ENCODE results near the gene COX17. TPM values are rescaled to one million over a fixed set of nuclear protein-coding genes. Genes with fewer than 3 reads are reported as not detected.

COX17 gene
- total and polyA plus RNA-seq, 2 donors (not counting 3 experiments of a cell fraction or from before 2014, with no cell fraction given) = 19.8 to 37.6 TPM

- intact Hi-C loops (cut with micrococcal nuclease) = no loop called here
- ChIA-PET CTCF (interaction anchor here (1.1 to 1.7 kb wide), 2 partner anchors 20 to 30 kb away, joined by 4 read pairs; no protein-coding TSS in a partner anchor), POLR2A (no interaction called here)
- FAIRE-seq (no peak), DNase-seq (ENCODE audit: low read depth, low spot score) (no peak)
- no peaks in the 10 kb centered on the region for H3K9me3 ChIP-seq (replicated peaks; ENCODE audit: control insufficient read depth, insufficient read depth, low read length)
- no peaks in the 10 kb centered on the region for H3K9me1 ChIP-seq (replicated peaks; ENCODE audit: control insufficient read depth, extremely low read depth, insufficient read depth, low read length)
- TF ChIP-seq, protein P1, sequence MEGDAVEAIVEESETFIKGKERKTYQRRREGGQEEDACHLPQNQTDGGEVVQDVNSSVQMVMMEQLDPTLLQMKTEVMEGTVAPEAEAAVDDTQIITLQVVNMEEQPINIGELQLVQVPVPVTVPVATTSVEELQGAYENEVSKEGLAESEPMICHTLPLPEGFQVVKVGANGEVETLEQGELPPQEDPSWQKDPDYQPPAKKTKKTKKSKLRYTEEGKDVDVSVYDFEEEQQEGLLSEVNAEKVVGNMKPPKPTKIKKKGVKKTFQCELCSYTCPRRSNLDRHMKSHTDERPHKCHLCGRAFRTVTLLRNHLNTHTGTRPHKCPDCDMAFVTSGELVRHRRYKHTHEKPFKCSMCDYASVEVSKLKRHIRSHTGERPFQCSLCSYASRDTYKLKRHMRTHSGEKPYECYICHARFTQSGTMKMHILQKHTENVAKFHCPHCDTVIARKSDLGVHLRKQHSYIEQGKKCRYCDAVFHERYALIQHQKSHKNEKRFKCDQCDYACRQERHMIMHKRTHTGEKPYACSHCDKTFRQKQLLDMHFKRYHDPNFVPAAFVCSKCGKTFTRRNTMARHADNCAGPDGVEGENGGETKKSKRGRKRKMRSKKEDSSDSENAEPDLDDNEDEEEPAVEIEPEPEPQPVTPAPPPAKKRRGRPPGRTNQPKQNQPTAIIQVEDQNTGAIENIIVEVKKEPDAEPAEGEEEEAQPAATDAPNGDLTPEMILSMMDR (IDR thresholded peaks at IDR 0.05; ENCODE audit: extremely low read depth in 1 of 2, insufficient read depth in 1 of 2, low read depth in 1 of 2, low read length in 2 of 2) = no peak
- TF ChIP-seq, protein P2, sequence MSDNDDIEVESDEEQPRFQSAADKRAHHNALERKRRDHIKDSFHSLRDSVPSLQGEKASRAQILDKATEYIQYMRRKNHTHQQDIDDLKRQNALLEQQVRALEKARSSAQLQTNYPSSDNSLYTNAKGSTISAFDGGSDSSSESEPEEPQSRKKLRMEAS (IDR thresholded peaks at IDR 0.05; ENCODE audit: insufficient read depth, insufficient read length) = no peak
- TF ChIP-seq FOS (IDR thresholded peaks at IDR 0.05; ENCODE audit: borderline replicate concordance, insufficient read depth, low read length) = no peak
- TF ChIP-seq EZH2 (IDR thresholded peaks at IDR 0.05; ENCODE audit: borderline replicate concordance, low read depth, low read length, severe bottlenecking) = no peak
- TF ChIP-seq MYC (IDR thresholded peaks at IDR 0.05; ENCODE audit: low read depth, low read length) = no peak
- no peak for TF ChIP-seq GATA2 (IDR thresholded peaks at IDR 0.05; ENCODE audit: insufficient read depth, insufficient read length, low read depth, low read length)
- no peak for TF ChIP-seq POLR2AphosphoS5 (IDR thresholded peaks at IDR 0.05; ENCODE audit: insufficient read depth, low read depth, low read length)
- TF ChIP-seq POLR2A (IDR thresholded peaks at IDR 0.05; ENCODE audit: low read depth, low read length) = no peak
- no peak for TF ChIP-seq JUN (IDR thresholded peaks at IDR 0.05; ENCODE audit: borderline replicate concordance, insufficient read depth, insufficient read length, low read depth)
- no peaks in the 10 kb centered on the region for H3K27me3 ChIP-seq (ENCODE audit: control insufficient read depth in 2 of 2, insufficient read depth in 2 of 2, low read length in 2 of 2)
- H3K27ac ChIP-seq (ENCODE audit: insufficient read depth, low read depth, low read length) = no peak overlapping the region
- peaks cover 16% of the 10 kb centered on the region for H3K4me1 ChIP-seq (ENCODE audit: control insufficient read depth, extremely low read depth, insufficient read depth, low read length)
- H3K9ac ChIP-seq (replicated peaks; ENCODE audit: extremely low read depth, insufficient read depth, low read length) = no peak overlapping the region
- no peak overlapping the region for H3K4me3 ChIP-seq (replicated peaks in 1 of 3; ENCODE audit: insufficient read depth in 1 of 3, low read depth in 1 of 3, low read length in 3 of 3)
- no peaks in the 10 kb centered on the region for H3K79me2 ChIP-seq (ENCODE audit: control insufficient read depth, insufficient read depth, low read length)
- no peak overlapping the region for H2AFZ ChIP-seq (ENCODE audit: low read depth, low read length)
- no TSS peak for BruUV-seq (replicated peaks)
- no peak overlapping the region for H3K4me2 ChIP-seq (ENCODE audit: insufficient read depth, low read length)
- dilution Hi-C loops (cut with MboI; ENCODE audit: extremely low pct_ligation_motif_present, low sequenced_read_pairs) = no loop called here
- H3K36me3 ChIP-seq (ENCODE audit: control insufficient read depth in 2 of 2, extremely low read depth in 1 of 2, insufficient read depth in 2 of 2, low read length in 2 of 2) = no peaks in the 10 kb centered on the region
- no peaks in the 10 kb centered on the region for H4K20me1 ChIP-seq (replicated peaks; ENCODE audit: control insufficient read depth, extremely low read depth, insufficient read depth, low read length)
Measured at GRCh38 chr3:119642746-119643473, 34.3 kb downstream of the COX17 start.
